ENCODE results near the gene ABCA7. TPM values are rescaled to one million over a fixed set of nuclear protein-coding genes. Genes with fewer than 3 reads are reported as not detected.

The ABCA7 gene
- total and polyA plus RNA-seq, 2 experiments from 2014 or later: 17.8 to 26.8 TPM

- Histone ChIP-seq H3K27ac (no peak overlapping the region), H3K79me2 (no peaks in the 10 kb centered on the region), H3K36me3 (replicated peaks; ENCODE audit: insufficient read depth, low read depth) (no peaks in the 10 kb centered on the region), H3K9me3 (ENCODE audit: low read depth) (no peaks in the 10 kb centered on the region), H3K4me2 (no peak overlapping the region), H2AFZ (no peak overlapping the region), H3K9me2 (replicated peaks; ENCODE audit: insufficient read depth) (no peaks in the 10 kb centered on the region), H3K27me3 (peaks cover 11% of the 10 kb centered on the region), H3K4me3 (no peak overlapping the region), H4K20me1 (ENCODE audit: insufficient read depth, poor library complexity, severe bottlenecking) (no peaks in the 10 kb centered on the region), H3K4me1 (ENCODE audit: insufficient read depth) (no peaks in the 10 kb centered on the region)
- WGBS (ENCODE audit: low lambda C conversion rate, missing lambda C conversion rate): 95% methylated on average over 4 of the region's 4 CpGs
- DNase-seq (ENCODE audit: low spot score): no peak
- no peak for TF ChIP-seq EZH2phosphoT487 (IDR thresholded peaks at IDR 0.05; ENCODE audit: low read depth, severe bottlenecking, unreplicated experiment)
Observed at GRCh38 chr19:1076046-1076386, 36.1 kb downstream of the ABCA7 start.

GRCh38 chr19:1076951-1077350 is 37.0 kb downstream of the ABCA7 start:
- H3K4me3 ChIP-seq: no peak overlapping the region
- no peak overlapping the region for H2AFZ ChIP-seq
- peaks cover 4% of the 10 kb centered on the region for H3K27me3 ChIP-seq
- no peaks in the 10 kb centered on the region for H4K20me1 ChIP-seq (ENCODE audit: insufficient read depth, poor library complexity, severe bottlenecking)
- WGBS (ENCODE audit: low lambda C conversion rate, missing lambda C conversion rate): 96% methylated on average over 16 of the region's 16 CpGs
- H3K27ac ChIP-seq: no peak overlapping the region
- no peaks in the 10 kb centered on the region for H3K9me3 ChIP-seq (ENCODE audit: low read depth)
- H3K4me2 ChIP-seq: no peak overlapping the region
- H3K4me1 ChIP-seq (ENCODE audit: insufficient read depth): peaks cover 4% of the 10 kb centered on the region
- TF ChIP-seq EZH2phosphoT487 (IDR thresholded peaks at IDR 0.05; ENCODE audit: low read depth, severe bottlenecking, unreplicated experiment): no peak
- no peak for TF ChIP-seq CTCF (IDR thresholded peaks at IDR 0.05; ENCODE audit: poor library complexity)
- no peak for TF ChIP-seq EZH2 (IDR thresholded peaks at IDR 0.05; ENCODE audit: borderline replicate concordance)
- H3K36me3 ChIP-seq (replicated peaks; ENCODE audit: insufficient read depth, low read depth): no peaks in the 10 kb centered on the region
- H3K79me2 ChIP-seq: no peaks in the 10 kb centered on the region
- no peaks in the 10 kb centered on the region for H3K9me2 ChIP-seq (replicated peaks; ENCODE audit: insufficient read depth)
- no peak for DNase-seq (ENCODE audit: low spot score)

- Histone ChIP-seq H3K27ac (no peak overlapping the region), H3K9me3 (ENCODE audit: low read depth) (no peaks in the 10 kb centered on the region), H3K79me2 (no peaks in the 10 kb centered on the region), H3K4me1 (ENCODE audit: insufficient read depth) (peaks cover 4% of the 10 kb centered on the region), H3K9me2 (replicated peaks; ENCODE audit: insufficient read depth) (no peaks in the 10 kb centered on the region), H3K4me3 (no peak overlapping the region), H3K27me3 (no peaks in the 10 kb centered on the region), H3K36me3 (replicated peaks; ENCODE audit: insufficient read depth, low read depth) (no peaks in the 10 kb centered on the region), H2AFZ (no peak overlapping the region), H4K20me1 (ENCODE audit: insufficient read depth, poor library complexity, severe bottlenecking) (no peaks in the 10 kb centered on the region), H3K4me2 (no peak overlapping the region)
- WGBS (ENCODE audit: low lambda C conversion rate, missing lambda C conversion rate): 96% methylated on average over 34 of the region's 45 CpGs
- TF ChIP-seq EZH2phosphoT487 (IDR thresholded peaks at IDR 0.05; ENCODE audit: low read depth, severe bottlenecking, unreplicated experiment) (no peak), EZH2 (IDR thresholded peaks at IDR 0.05; ENCODE audit: borderline replicate concordance) (no peak), CTCF (IDR thresholded peaks at IDR 0.05; ENCODE audit: poor library complexity) (no peak)
- no peak for DNase-seq (ENCODE audit: low spot score)
Observed at GRCh38 chr19:1079566-1080111, 39.7 kb downstream of the ABCA7 start.

GRCh38 chr19:1080360-1081161 is 40.7 kb downstream of the ABCA7 start:
- no peaks in the 10 kb centered on the region for H3K27me3 ChIP-seq
- TF ChIP-seq EZH2 (IDR thresholded peaks at IDR 0.05; ENCODE audit: borderline replicate concordance) (no peak), CTCF (IDR thresholded peaks at IDR 0.05; ENCODE audit: poor library complexity) (no peak), EZH2phosphoT487 (IDR thresholded peaks at IDR 0.05; ENCODE audit: low read depth, severe bottlenecking, unreplicated experiment) (no peak)
- no peaks in the 10 kb centered on the region for H3K36me3 ChIP-seq (replicated peaks; ENCODE audit: insufficient read depth, low read depth)
- H3K4me1 ChIP-seq (ENCODE audit: insufficient read depth): peaks cover 4% of the 10 kb centered on the region
- H3K4me2 ChIP-seq: no peak overlapping the region
- H3K79me2 ChIP-seq: no peaks in the 10 kb centered on the region
- H3K27ac ChIP-seq: no peak overlapping the region
- no peak overlapping the region for H3K4me3 ChIP-seq
- no peaks in the 10 kb centered on the region for H3K9me2 ChIP-seq (replicated peaks; ENCODE audit: insufficient read depth)
- no peaks in the 10 kb centered on the region for H4K20me1 ChIP-seq (ENCODE audit: insufficient read depth, poor library complexity, severe bottlenecking)
- 98% methylated on average over 30 of the region's 50 CpGs for WGBS (ENCODE audit: low lambda C conversion rate, missing lambda C conversion rate)
- no peak for DNase-seq (ENCODE audit: low spot score)
- H3K9me3 ChIP-seq (ENCODE audit: low read depth): no peaks in the 10 kb centered on the region
- H2AFZ ChIP-seq: no peak overlapping the region

All from hepatocyte (in vitro differentiated cells).